Caco-2 (cell line): ENCODE results near the gene FGF5. TPM values are rescaled to one million over a fixed set of nuclear protein-coding genes. Genes with fewer than 3 reads are reported as not detected.

Source experiments
- BruUV-seq: library from RNA; stranded (reverse); fragments of 400-500 nt; replicated peaks from 2 replicates; lab custom pipeline; 2021; lab: Mats Ljungman, UMichigan
- CTCF ChIA-PET: fragments of 300-600 bp; sonication (Branson Sonifier 250); formaldehyde crosslinking; loops from one replicate; lab custom pipeline; 2022; ENCODE audit warnings: antibody characterized with exemption; lab: Charles Lee
- POLR2A ChIA-PET: fragments of 300-600 bp; sonication (Branson Sonifier 250); formaldehyde crosslinking; loops from one replicate; lab custom pipeline; 2022; ENCODE audit warnings: antibody characterized with exemption; lab: Charles Lee
- DNase-seq, 2 experiments: peaks; one replicate each; pipeline versions ENCODE4 v3.0.0 to v3.0.0-alpha.2; 2020 to 2022
- H3K27me3 ChIP-seq: replicated peaks from 2 replicates; pipeline ENCODE4 v1.6.0; 2011; ENCODE audit warnings: low read length; ENCODE audit not compliant: control insufficient read depth, insufficient read depth
- H3K36me3 ChIP-seq: 2 replicates; pipeline ENCODE4 v1.5.1; 2011; ENCODE audit warnings: low read length; ENCODE audit not compliant: control insufficient read depth, insufficient read depth
- H3K4me1 ChIP-seq: fragments of 250-450 bp; sonication (Bioruptor Pico); 2 replicates; pipeline ENCODE4 v1.5.1; 2020; ENCODE audit warnings: mild to moderate bottlenecking
- H3K4me3 ChIP-seq: 2 replicates; pipeline ENCODE4 v1.5.1; 2011; ENCODE audit warnings: low read depth, mild to moderate bottlenecking, control low read depth, low read length
- H3K9me3 ChIP-seq: fragments of 250-450 bp; sonication (Bioruptor Pico); 2 replicates; pipeline ENCODE4 v1.5.1; 2020; ENCODE audit warnings: mild to moderate bottlenecking, moderate library complexity
- H3K27ac Mint-ChIP-seq: one replicate; pipeline ENCODE4 v1.8.0; 2022; ENCODE audit warnings: mixed read lengths; ENCODE audit not compliant: unreplicated experiment
- H3K27me3 Mint-ChIP-seq: one replicate; pipeline ENCODE4 v1.8.0; 2022; ENCODE audit warnings: mixed read lengths; ENCODE audit not compliant: insufficient read depth, unreplicated experiment
- H3K36me3 Mint-ChIP-seq: one replicate; pipeline ENCODE4 v1.8.0; 2022; ENCODE audit warnings: mild to moderate bottlenecking, mixed read lengths; ENCODE audit not compliant: insufficient read depth, unreplicated experiment
- H3K4me1 Mint-ChIP-seq: one replicate; pipeline ENCODE4 v1.8.0; 2022; ENCODE audit warnings: low read depth, mixed read lengths; ENCODE audit not compliant: unreplicated experiment
- H3K4me3 Mint-ChIP-seq: one replicate; pipeline ENCODE4 v1.8.0; 2022; ENCODE audit warnings: mild to moderate bottlenecking, moderate library complexity, mixed read lengths; ENCODE audit not compliant: unreplicated experiment
- H3K9me3 Mint-ChIP-seq: one replicate; pipeline ENCODE4 v1.8.0; 2022; ENCODE audit warnings: mixed read lengths; ENCODE audit not compliant: unreplicated experiment
- CTCF ChIP-seq, 2 experiments: fragments of 200-600 bp in 1 of 2; IDR thresholded peaks; 1 replicate in 1 of 2; 2 replicates in 1 of 2; pipeline versions ENCODE4 v1.5.1 to v1.8.0; 2011 to 2022; ENCODE audit warnings: antibody characterized with exemption in 1 of 2, control low read depth in 1 of 2, inconsistent platforms in 1 of 2, low read depth in 1 of 2, low read length in 1 of 2, mild to moderate bottlenecking in 1 of 2, moderate library complexity in 1 of 2; ENCODE audit not compliant: insufficient read depth in 1 of 2, severe bottlenecking in 1 of 2, unreplicated experiment in 1 of 2
- intact Hi-C: fragments of 100-400 bp; cut with micrococcal nuclease; formaldehyde crosslinking; loops from one replicate; pipeline ENCODE4 v1.10.0; 2022; ENCODE audit not compliant: unreplicated experiment
- total RNA-seq: library from RNA; stranded (reverse); gene quantifications from 2 replicates; pipeline ENCODE4 v1.2.3, GENCODE V29; 2022

Gene FGF5
- total RNA-seq, 1 experiment from 2014 or later = not detected

GRCh38 chr4:80302616-80303223 is 36.3 kb downstream of the FGF5 start:
- intact Hi-C loops = no loop called here
- no peak overlapping the region for H3K4me3 ChIP-seq
- no TSS peak for BruUV-seq
- no peak for DNase-seq
- Mint-ChIP-seq H3K27me3 (peaks cover 8% of the 10 kb centered on the region), H3K27ac (no peak overlapping the region), H3K4me1 (no peaks in the 10 kb centered on the region), H3K36me3 (no peaks in the 10 kb centered on the region), H3K9me3 (no peaks in the 10 kb centered on the region), H3K4me3 (no peak overlapping the region)
- H3K27me3 ChIP-seq = no peaks in the 10 kb centered on the region
- H3K36me3 ChIP-seq = no peaks in the 10 kb centered on the region
- TF ChIP-seq CTCF (IDR thresholded peaks at IDR 0.05; ENCODE audit: insufficient read depth in 1 of 2, low read depth in 1 of 2, low read length in 1 of 2, severe bottlenecking in 1 of 2, unreplicated experiment in 1 of 2) = no peak
- CTCF ChIA-PET = no interaction called here
- no peaks in the 10 kb centered on the region for H3K4me1 ChIP-seq
- no peaks in the 10 kb centered on the region for H3K9me3 ChIP-seq
- POLR2A ChIA-PET = no interaction called here

- Mint-ChIP-seq H3K36me3 (no peaks in the 10 kb centered on the region), H3K9me3 (no peaks in the 10 kb centered on the region), H3K4me1 (no peaks in the 10 kb centered on the region), H3K27me3 (peaks cover 9% of the 10 kb centered on the region), H3K4me3 (no peak overlapping the region), H3K27ac (no peak overlapping the region)
- no peaks in the 10 kb centered on the region for H3K4me1 ChIP-seq
- intact Hi-C loops = no loop called here
- no peaks in the 10 kb centered on the region for H3K36me3 ChIP-seq
- ChIA-PET CTCF (no interaction called here), POLR2A (no interaction called here)
- no peaks in the 10 kb centered on the region for H3K27me3 ChIP-seq
- no TSS peak for BruUV-seq
- H3K9me3 ChIP-seq = no peaks in the 10 kb centered on the region
- no peak for DNase-seq
- H3K4me3 ChIP-seq = no peak overlapping the region
- no peak for TF ChIP-seq CTCF (IDR thresholded peaks at IDR 0.05; ENCODE audit: insufficient read depth in 1 of 2, low read depth in 1 of 2, low read length in 1 of 2, severe bottlenecking in 1 of 2, unreplicated experiment in 1 of 2)
Measured at GRCh38 chr4:80305466-80305865, 39.0 kb downstream of the FGF5 start.

GRCh38 chr4:80306260-80306659 is 39.8 kb downstream of the FGF5 start:
- no peak for TF ChIP-seq CTCF (IDR thresholded peaks at IDR 0.05; ENCODE audit: insufficient read depth in 1 of 2, low read depth in 1 of 2, low read length in 1 of 2, severe bottlenecking in 1 of 2, unreplicated experiment in 1 of 2)
- H3K4me1 ChIP-seq = no peaks in the 10 kb centered on the region
- Mint-ChIP-seq H3K4me3 (no peak overlapping the region), H3K27ac (no peak overlapping the region), H3K36me3 (no peaks in the 10 kb centered on the region), H3K27me3 (peaks cover 6% of the 10 kb centered on the region), H3K9me3 (no peaks in the 10 kb centered on the region), H3K4me1 (no peaks in the 10 kb centered on the region)
- intact Hi-C loops = no loop called here
- H3K9me3 ChIP-seq = no peaks in the 10 kb centered on the region
- H3K4me3 ChIP-seq = no peak overlapping the region
- no peaks in the 10 kb centered on the region for H3K36me3 ChIP-seq
- no peak for DNase-seq
- H3K27me3 ChIP-seq = no peaks in the 10 kb centered on the region
- ChIA-PET POLR2A (no interaction called here), CTCF (no interaction called here)
- BruUV-seq = no TSS peak
